Activated CD4-positive, alpha-beta T cell treated with anti-CD3 and anti-CD28 coated beads, Interleukin-2, Interleukin-6, amounts not matched to agents 100 ng/mL and 50 ng/mL, durations not matched to agents 16 hours and 8 hours (primary cell): ENCODE data around the gene DNM3.

ENCODE experiments used
- DNase-seq: peaks from one replicate; pipeline ENCODE4 v3.0.0-alpha.2; 2020

DNM3 gene

GRCh38 chr1:172251486-172251885, 410.2 kb downstream of the DNM3 start:
- DNase-seq, result no peak

- no peak for DNase-seq
Measured at GRCh38 chr1:172252321-172252720, 411.0 kb downstream of the DNM3 start.

GRCh38 chr1:172252958-172253357, 411.7 kb downstream of the DNM3 start:
- DNase-seq, result no peak

DNA sequence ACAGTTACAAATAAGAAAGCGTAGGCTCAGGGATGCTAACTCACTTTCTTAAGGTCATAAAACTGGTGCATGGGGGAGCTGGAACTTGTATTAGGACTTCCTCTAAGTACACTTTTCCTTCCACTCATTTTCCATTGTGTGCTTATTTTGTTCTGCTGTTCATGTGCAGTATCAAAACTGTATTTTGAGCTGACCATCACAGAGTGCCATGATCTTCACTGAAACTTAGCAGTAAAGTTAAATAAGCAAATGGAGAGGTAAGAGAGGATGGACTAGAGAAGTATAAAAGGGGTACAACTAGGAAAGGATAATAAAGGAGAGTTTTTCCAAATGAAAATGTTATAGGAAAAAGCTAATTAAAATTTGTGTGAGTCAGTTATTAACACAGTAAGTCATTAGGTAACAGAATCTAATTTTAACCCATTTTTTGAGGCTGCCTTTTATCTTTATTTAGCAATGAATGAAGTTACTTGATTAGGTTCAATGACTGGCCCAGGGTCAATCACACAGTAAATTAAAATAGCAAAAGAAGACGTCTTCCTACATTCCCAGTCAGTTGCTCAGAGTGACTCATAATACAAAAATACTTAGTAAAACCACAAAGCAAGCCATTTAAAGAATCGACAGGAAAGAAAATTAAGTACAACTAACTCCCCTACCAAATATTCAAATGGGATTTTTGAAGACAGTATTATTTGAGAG, 413.4 kb downstream of the DNM3 start:
- DNase-seq, result peak; percentile 51

DNA sequence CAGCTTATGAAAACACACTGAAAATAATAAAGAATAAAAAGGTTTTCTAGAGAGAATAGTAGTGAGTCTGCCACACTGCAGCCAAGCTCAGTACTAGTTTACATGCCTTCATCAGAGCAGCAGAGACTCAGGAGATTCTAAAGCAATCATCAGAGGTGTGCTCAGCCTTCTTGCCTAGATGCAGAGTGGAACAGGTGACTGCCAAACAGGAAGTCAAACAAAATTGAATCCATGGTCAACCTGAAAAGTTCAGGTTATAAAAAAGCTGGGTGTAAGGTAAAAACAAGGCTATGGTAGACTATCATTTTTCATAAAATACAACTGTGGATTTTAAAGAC, 413.9 kb downstream of the DNM3 start:
- peak; percentile 33 for DNase-seq

DNA sequence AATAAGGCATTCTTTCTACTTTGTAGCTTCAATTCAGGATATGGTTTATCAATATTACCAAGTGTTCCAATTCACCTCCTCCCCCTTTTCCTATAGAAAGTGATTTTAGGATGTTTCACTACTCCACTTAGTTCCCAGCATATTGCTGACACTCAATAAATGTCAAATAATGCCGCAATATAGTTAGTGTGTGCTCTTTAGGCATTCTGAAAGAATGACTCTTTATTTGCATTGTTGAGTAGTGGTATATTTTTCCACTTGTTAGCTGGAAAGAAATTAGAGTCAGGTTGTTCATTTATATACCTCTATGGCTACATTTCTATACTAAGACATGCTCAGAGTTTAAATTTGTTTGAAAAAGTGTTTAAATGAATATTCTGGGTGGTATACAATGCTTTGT, 424.6 kb downstream of the DNM3 start:
- DNase-seq, result no peak

DNA sequence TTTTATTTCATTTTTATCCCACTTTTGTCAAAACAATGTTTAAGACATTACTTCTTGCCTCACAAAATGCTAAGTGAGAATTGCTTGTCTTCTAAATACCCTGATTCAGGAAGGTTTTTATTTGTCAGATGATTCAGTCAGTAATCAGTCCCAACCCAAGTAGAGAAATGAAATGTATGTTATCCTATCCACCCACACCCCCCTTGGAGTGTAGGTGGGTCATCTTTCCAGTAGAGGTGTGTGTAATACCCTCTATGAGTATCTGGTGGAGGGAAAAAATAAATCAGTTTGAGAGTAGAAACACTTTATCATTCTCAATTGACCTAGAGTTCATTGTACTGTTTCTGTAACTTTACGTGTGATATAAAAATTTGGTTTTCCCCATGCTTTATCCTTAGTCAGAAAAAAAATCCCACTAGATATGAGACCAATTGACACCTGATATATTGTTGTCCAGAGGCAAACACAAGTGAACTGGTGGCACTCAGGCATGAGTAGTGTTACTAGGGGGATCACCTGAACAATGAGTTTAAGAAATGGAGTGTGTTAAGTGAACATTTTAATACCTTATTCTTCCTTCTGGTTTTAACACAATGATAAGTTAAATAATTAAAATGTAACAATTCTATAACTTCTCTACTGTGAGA, 425.4 kb downstream of the DNM3 start:
- no peak for DNase-seq

GRCh38 chr1:172268237-172268636, 426.9 kb downstream of the DNM3 start:
- no peak for DNase-seq

- no peak for DNase-seq
Measured at GRCh38 chr1:172269084-172269483, 427.8 kb downstream of the DNM3 start.

GRCh38 chr1:172269644-172270043, 428.3 kb downstream of the DNM3 start:
- peak; percentile 84 for DNase-seq

- DNase-seq, result peak; percentile 73
Measured at GRCh38 chr1:172270605-172271004, 429.3 kb downstream of the DNM3 start.

GRCh38 chr1:172272087-172272486, 430.8 kb downstream of the DNM3 start:
- no peak for DNase-seq

- peak; percentile 68 for DNase-seq
Measured at GRCh38 chr1:172273647-172274396, 432.5 kb downstream of the DNM3 start.

GRCh38 chr1:172275478-172275877, 434.2 kb downstream of the DNM3 start:
- DNase-seq, result no peak

GRCh38 chr1:172276120-172276818, 435.0 kb downstream of the DNM3 start:
- DNase-seq, result no peak

DNA sequence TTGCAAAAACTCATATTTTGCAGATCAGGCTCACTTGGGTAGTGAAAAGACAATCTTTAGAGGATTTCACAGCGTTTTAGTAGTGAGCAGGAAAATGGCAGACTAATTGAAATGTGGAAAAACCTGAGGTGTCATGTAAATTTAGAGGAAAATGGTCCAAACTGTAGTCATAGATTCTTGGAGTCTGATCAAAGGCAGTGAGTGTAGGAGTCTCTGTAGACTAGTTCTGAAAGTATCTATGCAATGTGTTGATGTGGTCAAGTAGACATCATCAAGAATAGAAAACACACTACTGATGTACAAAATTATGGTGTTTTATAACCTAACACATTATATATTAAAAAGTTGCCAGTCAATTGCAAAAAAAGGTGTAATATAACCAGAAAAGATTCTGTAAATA, 436.0 kb downstream of the DNM3 start:
- no peak for DNase-seq

GRCh38 chr1:172277989-172278388, 436.7 kb downstream of the DNM3 start:
- no peak for DNase-seq

GRCh38 chr1:172278478-172278877, 437.2 kb downstream of the DNM3 start:
- DNase-seq, result no peak

- no peak for DNase-seq
Measured at GRCh38 chr1:172279939-172280636, 438.8 kb downstream of the DNM3 start.

- no peak for DNase-seq
Measured at GRCh38 chr1:172283766-172284165, 442.5 kb downstream of the DNM3 start.

GRCh38 chr1:172286629-172287076, 445.4 kb downstream of the DNM3 start:
- DNase-seq, result peak; percentile 48

- DNase-seq, result no peak
Measured at GRCh38 chr1:172287208-172287607, 445.9 kb downstream of the DNM3 start.

- no peak for DNase-seq
Measured at GRCh38 chr1:172288581-172288980, 447.3 kb downstream of the DNM3 start.
